ENCODE results near the gene GALNT17.

DNA sequence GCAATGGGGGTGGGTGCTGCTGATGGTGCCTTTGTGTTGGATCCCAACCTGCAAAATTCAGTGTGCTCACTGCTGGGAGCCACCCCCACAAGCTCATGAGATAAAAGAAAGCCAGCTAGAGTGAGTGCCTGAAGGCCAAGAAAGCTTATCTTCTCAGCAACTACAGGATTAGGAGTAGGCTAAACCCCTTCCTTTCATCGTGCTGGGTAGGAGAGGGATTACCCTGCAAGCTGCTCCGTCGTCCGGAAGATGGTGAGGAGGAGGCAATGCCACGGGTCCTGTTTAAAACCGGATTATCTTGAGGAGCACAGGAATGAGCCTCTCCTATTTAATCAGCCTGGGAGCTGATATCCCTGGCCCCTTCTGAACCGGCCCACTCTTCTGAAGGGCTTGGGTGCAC, 258.0 kb downstream of the GALNT17 start:
- TF ChIP-seq, protein P1, sequence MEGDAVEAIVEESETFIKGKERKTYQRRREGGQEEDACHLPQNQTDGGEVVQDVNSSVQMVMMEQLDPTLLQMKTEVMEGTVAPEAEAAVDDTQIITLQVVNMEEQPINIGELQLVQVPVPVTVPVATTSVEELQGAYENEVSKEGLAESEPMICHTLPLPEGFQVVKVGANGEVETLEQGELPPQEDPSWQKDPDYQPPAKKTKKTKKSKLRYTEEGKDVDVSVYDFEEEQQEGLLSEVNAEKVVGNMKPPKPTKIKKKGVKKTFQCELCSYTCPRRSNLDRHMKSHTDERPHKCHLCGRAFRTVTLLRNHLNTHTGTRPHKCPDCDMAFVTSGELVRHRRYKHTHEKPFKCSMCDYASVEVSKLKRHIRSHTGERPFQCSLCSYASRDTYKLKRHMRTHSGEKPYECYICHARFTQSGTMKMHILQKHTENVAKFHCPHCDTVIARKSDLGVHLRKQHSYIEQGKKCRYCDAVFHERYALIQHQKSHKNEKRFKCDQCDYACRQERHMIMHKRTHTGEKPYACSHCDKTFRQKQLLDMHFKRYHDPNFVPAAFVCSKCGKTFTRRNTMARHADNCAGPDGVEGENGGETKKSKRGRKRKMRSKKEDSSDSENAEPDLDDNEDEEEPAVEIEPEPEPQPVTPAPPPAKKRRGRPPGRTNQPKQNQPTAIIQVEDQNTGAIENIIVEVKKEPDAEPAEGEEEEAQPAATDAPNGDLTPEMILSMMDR (IDR thresholded peaks at IDR 0.05), result no peak
- no peak for TF ChIP-seq POLR2A (IDR thresholded peaks at IDR 0.05)
